A673 (cell line): ENCODE results near the gene UHRF2. TPM values are rescaled to one million over a fixed set of nuclear protein-coding genes. Genes with fewer than 3 reads are reported as not detected.

ENCODE experiments used
- BruUV-seq: library from RNA; stranded (reverse); fragments of 400-500 nt; replicated peaks from 2 replicates; lab custom pipeline; 2021; lab: Mats Ljungman, UMichigan
- CTCF ChIA-PET: fragments of 300-600 bp; sonication (Branson Sonifier 250); formaldehyde crosslinking; loops from one replicate; lab custom pipeline; 2022; ENCODE audit warnings: antibody characterized with exemption; lab: Charles Lee
- POLR2A ChIA-PET: fragments of 300-600 bp; sonication (Branson Sonifier 250); formaldehyde crosslinking; loops from one replicate; lab custom pipeline; 2022; ENCODE audit warnings: antibody characterized with exemption; ENCODE audit not compliant: low non-redundant PET; lab: Charles Lee
- DNase-seq: peaks from one replicate; pipeline ENCODE4 v3.0.0-alpha.2; 2015; ENCODE audit warnings: low spot score
- H3K27ac ChIP-seq: fragments of 200-600 bp; sonication (generic); 2 replicates; pipeline ENCODE4 v1.5.1; 2016; ENCODE audit warnings: mixed run types, low read depth, mild to moderate bottlenecking, mixed read lengths, antibody characterized with exemption, low read length; ENCODE audit not compliant: poor library complexity, severe bottlenecking
- H3K27me3 ChIP-seq: fragments of 200-600 bp; sonication (generic); replicated peaks from 2 replicates; pipeline ENCODE4 v1.6.1; 2017; ENCODE audit warnings: mixed run types, low read depth, mild to moderate bottlenecking, mixed read lengths, antibody characterized with exemption, low read length; ENCODE audit not compliant: insufficient read depth, poor library complexity
- H3K36me3 ChIP-seq: fragments of 200-600 bp; sonication (generic); 2 replicates; pipeline ENCODE4 v1.6.1; 2016; ENCODE audit warnings: mixed run types, mild to moderate bottlenecking, mixed read lengths, antibody characterized with exemption, low read length; ENCODE audit not compliant: insufficient read depth, poor library complexity, severe bottlenecking
- H3K4me1 ChIP-seq: fragments of 200-600 bp; sonication (generic); 2 replicates; pipeline ENCODE4 v1.6.1; 2017; ENCODE audit warnings: mixed run types, mild to moderate bottlenecking, mixed read lengths, antibody characterized with exemption, low read length; ENCODE audit not compliant: insufficient read depth, poor library complexity, severe bottlenecking
- H3K4me3 ChIP-seq: fragments of 200-600 bp; sonication (generic); 2 replicates; pipeline ENCODE4 v1.5.1; 2016; ENCODE audit warnings: low read depth, mixed run types, mild to moderate bottlenecking, mixed read lengths, low read length; ENCODE audit not compliant: poor library complexity, severe bottlenecking
- H3K9me3 ChIP-seq: fragments of 200-600 bp; sonication (generic); 2 replicates; pipeline ENCODE4 v1.6.1; 2016; ENCODE audit warnings: mixed run types, low read depth, mild to moderate bottlenecking, mixed read lengths, antibody characterized with exemption, low read length; ENCODE audit not compliant: poor library complexity, severe bottlenecking
- EZH2 ChIP-seq: fragments of 200-600 bp; sonication (generic); IDR thresholded peaks from 2 replicates; pipeline ENCODE4 v1.6.1; 2017; ENCODE audit warnings: borderline replicate concordance, low read depth, mild to moderate bottlenecking, mixed read lengths, antibody characterized with exemption, low read length; ENCODE audit not compliant: poor library complexity, severe bottlenecking
- intact Hi-C: fragments of 100-400 bp; cut with micrococcal nuclease; formaldehyde crosslinking; loops from one replicate; pipeline ENCODE4 v1.10.0; 2022; ENCODE audit not compliant: unreplicated experiment
- total RNA-seq: library from RNA; stranded (reverse); gene quantifications from 2 replicates; pipeline ENCODE4 v1.2.3, GENCODE V29; 2021
- TF ChIP-seq, protein P1 (sequence below): fragments of 300-800, 200-600 bp; sonication (generic); conservative IDR thresholded peaks from 2 replicates; pipeline ENCODE4 v1.5.1; 2017; ENCODE audit warnings: low read depth, mild to moderate bottlenecking, antibody characterized with exemption, low read length, moderate library complexity, mixed read lengths

UHRF2 gene
- total RNA-seq, 1 experiment from 2014 or later: 53.0 TPM

DNA sequence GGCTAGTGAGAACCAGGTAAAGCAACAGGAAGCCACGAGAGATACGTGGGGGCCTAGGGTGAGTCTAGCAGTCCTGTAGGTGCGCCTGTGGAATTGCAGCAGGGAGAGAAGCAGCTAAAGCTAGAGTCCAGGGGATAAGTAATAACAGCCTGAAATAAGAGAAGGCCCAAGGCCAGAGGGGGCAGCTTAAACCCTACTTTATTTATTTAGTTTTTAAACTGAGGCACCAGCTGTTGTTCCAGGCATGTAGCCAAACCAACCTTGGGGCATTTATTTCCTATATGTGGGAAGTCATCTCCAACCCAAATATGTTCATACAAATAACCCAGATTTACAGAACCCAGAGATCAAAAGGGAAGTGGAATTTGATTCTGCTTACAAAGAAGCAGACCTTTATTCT, 139.0 kb downstream of the UHRF2 start:
- no peak for DNase-seq
- Histone ChIP-seq H3K27ac (no peak overlapping the region), H3K9me3 (no peaks in the 10 kb centered on the region), H3K27me3 (no peaks in the 10 kb centered on the region), H3K36me3 (no peaks in the 10 kb centered on the region), H3K4me3 (no peak overlapping the region), H3K4me1 (no peaks in the 10 kb centered on the region)
- ChIA-PET CTCF (no interaction called here), POLR2A (interaction anchor here (0.7 kb wide), 1 partner anchor 12 kb away, joined by 3 read pairs; no protein-coding TSS in a partner anchor)
- BruUV-seq: no TSS peak
- TF ChIP-seq EZH2: no peak
- TF ChIP-seq, protein P1, sequence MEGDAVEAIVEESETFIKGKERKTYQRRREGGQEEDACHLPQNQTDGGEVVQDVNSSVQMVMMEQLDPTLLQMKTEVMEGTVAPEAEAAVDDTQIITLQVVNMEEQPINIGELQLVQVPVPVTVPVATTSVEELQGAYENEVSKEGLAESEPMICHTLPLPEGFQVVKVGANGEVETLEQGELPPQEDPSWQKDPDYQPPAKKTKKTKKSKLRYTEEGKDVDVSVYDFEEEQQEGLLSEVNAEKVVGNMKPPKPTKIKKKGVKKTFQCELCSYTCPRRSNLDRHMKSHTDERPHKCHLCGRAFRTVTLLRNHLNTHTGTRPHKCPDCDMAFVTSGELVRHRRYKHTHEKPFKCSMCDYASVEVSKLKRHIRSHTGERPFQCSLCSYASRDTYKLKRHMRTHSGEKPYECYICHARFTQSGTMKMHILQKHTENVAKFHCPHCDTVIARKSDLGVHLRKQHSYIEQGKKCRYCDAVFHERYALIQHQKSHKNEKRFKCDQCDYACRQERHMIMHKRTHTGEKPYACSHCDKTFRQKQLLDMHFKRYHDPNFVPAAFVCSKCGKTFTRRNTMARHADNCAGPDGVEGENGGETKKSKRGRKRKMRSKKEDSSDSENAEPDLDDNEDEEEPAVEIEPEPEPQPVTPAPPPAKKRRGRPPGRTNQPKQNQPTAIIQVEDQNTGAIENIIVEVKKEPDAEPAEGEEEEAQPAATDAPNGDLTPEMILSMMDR: no peak
- intact Hi-C loops: no loop called here

DNA sequence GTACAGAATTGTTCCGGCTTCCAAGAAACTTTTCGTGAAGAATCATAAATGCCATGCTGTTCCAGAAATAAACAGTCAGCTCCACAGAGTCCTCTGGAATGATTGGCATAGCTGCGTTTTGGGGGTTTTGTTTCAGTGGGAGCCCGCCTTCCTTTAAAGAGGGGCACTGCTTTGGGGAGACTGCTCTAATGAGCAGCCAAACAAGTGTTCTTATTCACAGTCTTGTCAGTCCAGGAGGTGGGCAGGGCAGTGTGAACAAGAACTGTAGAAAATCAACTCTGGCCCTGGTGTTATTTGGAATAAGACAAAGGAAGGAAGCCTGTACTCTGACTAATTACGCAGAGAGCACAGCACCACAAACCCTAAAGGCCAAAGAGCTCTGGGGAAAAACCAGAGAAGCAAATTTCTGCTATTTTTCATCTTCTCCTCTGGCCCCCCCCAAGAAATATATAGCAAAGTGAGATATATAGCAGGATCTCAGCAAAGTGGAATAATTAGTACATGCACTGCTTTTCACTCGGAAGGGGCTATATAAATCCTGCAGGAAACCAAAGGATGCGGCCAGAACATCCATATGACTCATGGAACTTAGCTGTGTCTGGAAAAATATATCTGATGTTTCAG, 139.6 kb downstream of the UHRF2 start:
- Histone ChIP-seq H3K4me1 (no peaks in the 10 kb centered on the region), H3K36me3 (no peaks in the 10 kb centered on the region), H3K9me3 (no peaks in the 10 kb centered on the region), H3K27ac (no peak overlapping the region), H3K27me3 (no peaks in the 10 kb centered on the region), H3K4me3 (no peak overlapping the region)
- intact Hi-C loops: no loop called here
- ChIA-PET POLR2A (interaction anchor here (0.7 kb wide), 1 partner anchor 12 kb away, joined by 3 read pairs; no protein-coding TSS in a partner anchor), CTCF (no interaction called here)
- TF ChIP-seq, protein P1: no peak
- no peak for TF ChIP-seq EZH2
- BruUV-seq: no TSS peak
- DNase-seq: no peak

DNA sequence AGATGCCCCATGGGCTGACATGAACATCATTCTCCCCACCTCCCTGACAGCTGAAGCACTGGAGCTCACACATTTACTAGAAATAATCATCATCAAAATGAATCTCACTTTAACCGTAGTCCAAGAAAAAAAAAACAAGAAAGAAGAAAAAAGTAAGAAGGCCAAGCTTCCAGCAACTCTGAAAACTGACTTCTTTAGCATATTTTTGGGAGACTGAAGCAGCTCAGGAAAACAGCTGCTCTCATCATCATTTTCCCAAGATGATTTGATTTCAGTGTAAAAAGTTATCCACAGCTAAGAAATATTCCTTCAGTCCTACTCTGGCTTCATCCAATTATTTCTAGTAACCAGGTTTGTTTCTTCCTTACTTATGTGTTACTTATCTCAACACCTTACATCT, 140.9 kb downstream of the UHRF2 start:
- intact Hi-C loops: no loop called here
- H3K27me3 ChIP-seq: no peaks in the 10 kb centered on the region
- no peak overlapping the region for H3K27ac ChIP-seq
- H3K4me3 ChIP-seq: no peak overlapping the region
- no TSS peak for BruUV-seq
- no peaks in the 10 kb centered on the region for H3K4me1 ChIP-seq
- POLR2A ChIA-PET: no interaction called here
- H3K9me3 ChIP-seq: no peaks in the 10 kb centered on the region
- DNase-seq: no peak
- CTCF ChIA-PET: no interaction called here
- H3K36me3 ChIP-seq: no peaks in the 10 kb centered on the region
- no peak for TF ChIP-seq EZH2
- TF ChIP-seq, protein P1: no peak

Other genes with a start within 250 kb of the UHRF2 start
- gene IL33, start 197.4 kb upstream of the UHRF2 start, total RNA-seq: 1.6 and 3.3 TPM in 2 replicates
- not detected in 2 replicates for gene TPD52L3, start 84.8 kb upstream of the UHRF2 start, total RNA-seq
- 0.32 and 1.4 TPM in 2 replicates for gene GLDC, start 232.5 kb downstream of the UHRF2 start, total RNA-seq